Right atrium auricular region (tissue), 2 donors: ENCODE results near the gene HHLA2. TPM values are rescaled to one million over a fixed set of nuclear protein-coding genes. Genes with fewer than 3 reads are reported as not detected.

Source experiments
- DNase-seq: peaks from one replicate; pipeline ENCODE4 v3.0.0-alpha.2; 2019; ENCODE audit warnings: low spot score
- H3K27ac ChIP-seq, 2 donors: fragments of 200-600 bp; sonication (generic); 1 replicate in 1 of 2; 2 replicates in 1 of 2; pipeline ENCODE4 v1.5.1; 2016 to 2019
- H3K27me3 ChIP-seq, 2 donors: fragments of 200-600 bp; sonication (generic); one replicate each; pipeline versions ENCODE4 v1.5.1 to v1.6.0; 2017 to 2019
- H3K36me3 ChIP-seq: fragments of 200-600 bp; sonication (generic); one replicate; pipeline ENCODE4 v1.5.1; 2016
- H3K4me1 ChIP-seq, 2 donors: fragments of 200-600 bp; sonication (generic); one replicate each; pipeline versions ENCODE4 v1.5.1 to v1.6.0; 2017 to 2019
- H3K4me3 ChIP-seq, 2 donors: fragments of 200-600 bp; sonication (generic); 1 replicate in 1 of 2; 2 replicates in 1 of 2; pipeline ENCODE4 v1.5.1; 2017 to 2019; ENCODE audit warnings: mild to moderate bottlenecking in 1 of 2, moderate library complexity in 1 of 2
- H3K9me3 ChIP-seq, 2 donors: fragments of 200-600 bp; sonication (generic); one replicate each; pipeline ENCODE4 v1.5.1; 2019
- CTCF ChIP-seq, 2 donors: fragments of 200-600 bp; sonication (generic); IDR thresholded peaks; one replicate each; pipeline ENCODE4 v1.5.1; 2019; ENCODE audit warnings: antibody characterized with exemption in 2 of 2
- total RNA-seq, 2 donors: library from RNA; depleted of rRNA; stranded (reverse); fragments of >200 nt; gene quantifications; one replicate each; pipeline ENCODE4 v1.1.0, GENCODE V29; 2016

HHLA2 gene
- total RNA-seq, 2 donors from 2014 or later: not detected

- no peak for TF ChIP-seq CTCF (IDR thresholded peaks at IDR 0.05)
- DNase-seq: no peak
- no peak overlapping the region for H3K27ac ChIP-seq
- no peak overlapping the region for H3K4me3 ChIP-seq
- no peaks in the 10 kb centered on the region for H3K27me3 ChIP-seq
- H3K4me1 ChIP-seq: no peaks in the 10 kb centered on the region
- no peaks in the 10 kb centered on the region for H3K36me3 ChIP-seq
- H3K9me3 ChIP-seq: no peaks in the 10 kb centered on the region
Observed at GRCh38 chr3:108301695-108302404, 5.5 kb downstream of the HHLA2 start.

DNA sequence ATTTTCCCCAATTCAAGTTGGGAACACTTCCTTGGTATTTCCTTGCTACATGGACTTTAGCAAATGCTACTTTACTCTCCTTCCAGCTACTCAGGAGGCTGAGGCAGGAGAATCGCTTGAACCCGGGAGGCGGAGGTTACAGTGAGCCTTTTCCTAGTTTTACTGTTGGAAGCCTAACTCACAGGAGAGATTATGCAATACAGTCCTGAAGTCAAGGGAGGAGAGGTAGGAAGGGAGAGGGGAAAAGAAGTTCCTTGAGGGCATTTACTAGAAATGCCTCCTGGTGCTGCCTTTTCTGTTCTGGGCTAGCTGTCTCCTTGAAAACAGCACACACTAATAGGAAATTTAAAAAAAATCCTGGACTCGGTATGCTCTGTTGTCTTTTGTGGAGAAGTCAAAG, 6.2 kb downstream of the HHLA2 start:
- TF ChIP-seq CTCF (IDR thresholded peaks at IDR 0.05): no peak
- no peak overlapping the region for H3K4me3 ChIP-seq
- no peak overlapping the region for H3K27ac ChIP-seq
- no peaks in the 10 kb centered on the region for H3K4me1 ChIP-seq
- DNase-seq: no peak
- H3K27me3 ChIP-seq: no peaks in the 10 kb centered on the region
- H3K9me3 ChIP-seq: no peaks in the 10 kb centered on the region
- H3K36me3 ChIP-seq: no peaks in the 10 kb centered on the region

- Histone ChIP-seq H3K36me3 (no peaks in the 10 kb centered on the region), H3K27ac (no peak overlapping the region), H3K9me3 (peaks cover 0 to 8% of the 10 kb centered on the region in 2 donors), H3K4me3 (no peak overlapping the region), H3K4me1 (no peaks in the 10 kb centered on the region), H3K27me3 (no peaks in the 10 kb centered on the region)
- TF ChIP-seq CTCF (IDR thresholded peaks at IDR 0.05): no peak
- no peak for DNase-seq
Observed at GRCh38 chr3:108305484-108306172, 9.3 kb downstream of the HHLA2 start.

- Histone ChIP-seq H3K4me1 (no peaks in the 10 kb centered on the region), H3K27ac (no peak overlapping the region), H3K27me3 (no peaks in the 10 kb centered on the region), H3K9me3 (peaks cover 0 to 8% of the 10 kb centered on the region in 2 donors), H3K4me3 (no peak overlapping the region), H3K36me3 (no peaks in the 10 kb centered on the region)
- no peak for DNase-seq
- no peak for TF ChIP-seq CTCF (IDR thresholded peaks at IDR 0.05)
Observed at GRCh38 chr3:108311797-108312196, 15.4 kb downstream of the HHLA2 start.

- H3K9me3 ChIP-seq: peaks cover 0 to 8% of the 10 kb centered on the region in 2 donors
- no peaks in the 10 kb centered on the region for H3K27me3 ChIP-seq
- H3K27ac ChIP-seq: no peak overlapping the region
- no peaks in the 10 kb centered on the region for H3K4me1 ChIP-seq
- H3K36me3 ChIP-seq: no peaks in the 10 kb centered on the region
- DNase-seq: no peak
- H3K4me3 ChIP-seq: no peak overlapping the region
- no peak for TF ChIP-seq CTCF (IDR thresholded peaks at IDR 0.05)
Observed at GRCh38 chr3:108312656-108313055, 16.3 kb downstream of the HHLA2 start.
